Upper lobe of left lung (tissue), 4 donors: ENCODE results near the gene PRKD1.

ENCODE experiments used
- CTCF ChIP-seq, 6 experiments: fragments of 450-650 bp in 4 of 6; fragments of 200-600 bp in 2 of 6; sonication (generic) in 2 of 6; IDR thresholded peaks; one replicate each; pipeline ENCODE4 v1.5.1; 2016 to 2019; ENCODE audit warnings: antibody characterized with exemption in 6 of 6
- POLR2A ChIP-seq, 4 donors: fragments of 450-650 bp; IDR thresholded peaks; one replicate each; pipeline ENCODE4 v1.5.1; 2016 to 2017; ENCODE audit warnings: antibody characterized with exemption in 4 of 4, mild to moderate bottlenecking in 2 of 4
- POLR2AphosphoS5 ChIP-seq, 2 donors: sonication (generic); formaldehyde crosslinking; IDR thresholded peaks; one replicate each; pipeline ENCODE4 v1.5.1; 2017; ENCODE audit warnings: antibody characterized with exemption in 2 of 2

- TF ChIP-seq CTCF (IDR thresholded peaks at IDR 0.05) (no peak), POLR2AphosphoS5 (IDR thresholded peaks at IDR 0.05) (no peak), POLR2A (IDR thresholded peaks at IDR 0.05) (no peak)
Measured at GRCh38 chr14:29636870-29637269, 290.8 kb downstream of the PRKD1 start.
